HG03045 (cell line): ENCODE measurements around the gene TSPAN12.
A peak's percentile ranks its signal among the peaks of the same experiment; 100 is the strongest.
"Not testable (repeated sequence)": the region's sequence is repeated elsewhere in the genome, so short reads cannot be mapped to it uniquely, and the experiment has no call there.

ENCODE experiments used
- ATAC-seq: cut with Tn5 transposase; IDR thresholded peaks from one replicate; pipeline ENCODE4 v1.9.1; 2021; ENCODE audit warnings: mild to moderate bottlenecking, moderate library complexity; ENCODE audit not compliant: unreplicated experiment

Gene TSPAN12

DNA sequence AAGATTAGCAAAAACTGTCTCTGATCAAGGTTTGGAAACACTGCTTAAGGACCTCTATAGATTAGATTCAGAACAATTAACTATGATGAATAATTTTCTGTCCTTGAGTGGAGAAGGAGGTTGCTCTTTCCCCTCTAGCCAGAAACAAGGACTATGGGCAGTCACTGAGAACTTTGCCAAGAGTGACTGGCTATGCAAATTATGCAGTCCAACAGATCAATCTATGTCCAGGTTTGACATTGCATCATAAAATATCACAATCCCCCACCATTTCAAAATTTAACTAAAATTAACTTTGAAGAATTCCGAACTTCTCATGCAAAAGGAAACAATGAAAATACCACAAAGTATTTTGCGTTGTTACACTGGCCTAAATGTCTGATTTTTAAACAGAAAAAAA is 50.6 kb downstream of the TSPAN12 start:
- no peak for ATAC-seq

- no peak for ATAC-seq
These were observed 51.3 kb downstream of the TSPAN12 start for GRCh38 chr7:120806669-120807068.

- peak; percentile 56 for ATAC-seq
These were observed 52.1 kb downstream of the TSPAN12 start for GRCh38 chr7:120805636-120806388.

DNA sequence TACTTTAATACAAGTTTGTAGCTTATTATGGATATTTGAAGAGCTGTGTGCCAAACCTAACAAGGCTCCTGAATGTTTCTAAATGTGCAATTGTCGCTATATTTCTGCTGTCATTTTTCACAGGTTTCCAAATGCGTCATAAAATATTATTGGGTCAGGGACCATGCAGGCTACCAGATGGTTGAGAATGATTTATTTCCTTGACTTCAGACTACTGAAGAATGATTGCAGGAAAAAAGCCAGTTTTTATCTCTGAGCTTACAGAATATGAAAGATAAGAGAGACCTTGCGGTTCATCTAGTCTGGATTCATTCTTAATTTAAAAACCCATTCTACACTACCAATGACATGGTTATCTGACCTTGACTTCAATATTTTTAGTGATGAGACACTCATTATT is 55.2 kb downstream of the TSPAN12 start:
- ATAC-seq, result no peak

GRCh38 chr7:120799813-120800475 is 58.0 kb downstream of the TSPAN12 start:
- ATAC-seq, result no peak

GRCh38 chr7:120799147-120799546 is 58.8 kb downstream of the TSPAN12 start:
- no peak for ATAC-seq

DNA sequence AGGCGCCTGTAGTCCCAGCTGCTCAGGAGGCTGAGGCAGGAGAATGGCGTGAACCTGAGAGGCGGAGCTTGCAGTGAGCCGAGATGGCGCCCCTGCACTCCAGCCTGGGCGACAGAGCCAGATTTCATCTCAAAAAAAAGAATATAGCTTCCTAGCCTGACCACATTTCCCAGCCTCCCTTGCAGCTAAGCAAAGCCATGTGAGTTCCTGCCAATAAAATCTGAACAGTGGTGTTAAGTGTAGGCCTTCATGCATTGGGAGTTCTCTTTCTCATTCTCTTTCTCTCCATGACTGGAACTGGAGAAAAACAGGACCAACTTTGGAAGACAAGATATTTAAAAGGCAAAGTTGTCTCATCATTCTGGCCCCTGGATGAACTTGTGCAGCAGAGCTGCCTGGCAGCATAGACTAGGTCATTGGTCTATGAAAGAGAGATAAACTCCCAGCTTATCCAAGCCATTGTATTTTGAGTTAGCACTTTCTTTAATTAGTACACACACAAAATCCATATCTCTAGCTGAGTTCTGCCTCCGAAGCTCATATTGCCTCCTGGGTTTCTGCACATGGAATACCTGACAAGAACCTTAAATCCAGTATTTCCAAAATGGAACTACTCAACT is 60.8 kb downstream of the TSPAN12 start:
- no peak for ATAC-seq

GRCh38 chr7:120794106-120794729 is 63.7 kb downstream of the TSPAN12 start:
- ATAC-seq, result no peak

DNA sequence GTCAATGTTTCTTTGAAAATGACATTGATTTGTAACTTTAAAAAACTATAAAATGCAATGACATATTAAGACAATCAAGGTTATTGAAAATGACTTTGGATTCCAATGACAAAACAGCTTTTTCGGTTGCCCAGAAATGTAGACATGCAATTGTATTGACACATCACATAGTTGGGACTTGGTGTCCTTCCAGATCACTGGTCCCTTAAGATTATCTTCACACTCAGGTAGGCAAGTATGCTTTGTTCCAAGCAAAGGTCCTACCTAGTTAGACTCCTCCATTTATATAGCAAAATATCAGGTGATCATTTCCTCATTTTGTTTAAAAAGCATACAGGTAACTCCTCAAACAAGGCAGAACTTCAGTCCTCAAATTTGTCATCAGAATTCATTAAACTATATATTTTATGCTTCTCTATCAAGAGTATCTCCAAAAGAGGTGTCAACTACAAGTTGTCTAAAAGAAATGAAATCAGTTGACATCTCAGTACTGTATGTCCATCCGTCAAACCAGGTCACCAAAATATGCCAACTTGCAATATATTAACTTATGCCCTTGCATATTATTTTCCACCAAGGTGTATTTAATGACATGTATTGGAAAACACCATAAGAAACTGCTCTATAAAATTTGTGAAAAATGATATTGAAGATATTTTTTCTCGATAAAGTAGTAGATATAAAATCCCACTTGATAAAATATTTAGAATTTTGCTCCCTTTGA is 64.6 kb downstream of the TSPAN12 start:
- no peak for ATAC-seq

DNA sequence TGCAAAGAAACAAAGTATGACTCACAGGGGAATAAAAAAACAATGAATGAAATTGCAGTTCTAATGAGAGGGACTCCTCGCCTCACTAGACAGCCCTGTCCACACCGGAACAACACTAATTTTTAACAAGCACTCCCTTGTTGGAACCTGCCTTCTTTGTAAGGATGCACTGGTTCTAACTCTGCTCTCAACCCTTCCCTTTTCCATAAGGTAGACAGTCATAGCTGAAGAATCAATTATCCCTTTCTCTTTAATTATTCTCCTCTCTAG is 65.1 kb downstream of the TSPAN12 start:
- no peak for ATAC-seq

DNA sequence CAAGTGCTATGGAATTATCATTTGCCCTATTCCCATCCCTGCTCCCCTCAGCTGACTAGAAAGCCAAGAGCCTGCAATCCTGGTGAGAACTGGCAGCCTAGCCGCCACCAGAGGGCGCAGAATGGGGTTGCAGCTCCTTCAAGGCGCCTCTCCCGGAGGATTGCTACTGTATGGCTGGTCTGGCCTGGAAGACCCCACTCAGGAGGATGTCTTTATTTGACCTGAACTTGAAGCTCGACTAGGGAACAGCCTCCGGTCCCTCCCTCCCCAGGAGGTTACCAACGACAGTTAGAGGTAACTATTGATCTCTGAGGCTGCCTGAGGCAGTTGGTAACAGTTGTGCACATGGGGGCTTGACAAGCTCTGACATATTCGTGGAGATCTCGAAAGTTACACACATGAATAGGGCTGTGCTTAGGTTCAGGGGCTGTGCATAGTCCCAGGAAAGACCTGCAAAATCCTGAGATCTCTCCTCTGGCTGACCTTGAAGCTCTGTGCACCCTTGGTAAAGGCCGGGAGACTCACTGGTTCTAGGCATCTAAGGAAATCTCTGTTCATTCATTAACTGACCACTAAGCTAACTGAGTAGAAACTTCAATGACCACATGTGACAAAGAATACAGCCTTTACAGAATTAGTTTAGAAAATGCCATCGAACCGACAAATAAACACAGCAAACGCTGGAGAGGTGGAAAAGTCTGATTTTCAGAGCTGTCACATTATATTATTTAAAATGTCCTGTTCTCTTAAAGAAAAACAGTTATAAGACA is 65.7 kb downstream of the TSPAN12 start:
- ATAC-seq, result peak; percentile 94

GRCh38 chr7:120785095-120785494 is 72.8 kb downstream of the TSPAN12 start:
- ATAC-seq, result no peak

DNA sequence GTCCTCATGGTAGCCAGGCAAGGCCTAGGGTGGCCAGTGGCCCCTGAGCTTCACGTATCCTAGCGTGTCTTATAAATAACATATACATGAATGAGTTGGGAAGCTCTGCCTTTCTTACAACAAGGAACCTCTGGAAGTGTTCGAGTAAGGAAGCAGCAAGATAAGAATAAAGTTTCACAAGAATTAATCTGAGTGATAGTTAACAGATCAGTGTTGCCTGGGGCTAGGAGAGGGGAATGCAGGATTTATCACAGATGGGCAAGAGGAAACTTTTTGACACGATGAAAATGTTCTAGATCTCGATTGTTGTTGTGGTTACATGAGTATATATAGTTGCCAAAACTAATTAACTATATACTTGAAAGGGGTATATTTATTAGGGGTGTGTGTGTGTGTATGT is 74.2 kb downstream of the TSPAN12 start:
- no peak for ATAC-seq

- ATAC-seq, result no peak
These were observed 74.7 kb downstream of the TSPAN12 start for GRCh38 chr7:120783273-120783672.

GRCh38 chr7:120781924-120782323 is 76.0 kb downstream of the TSPAN12 start:
- ATAC-seq, result not testable (repeated sequence)

DNA sequence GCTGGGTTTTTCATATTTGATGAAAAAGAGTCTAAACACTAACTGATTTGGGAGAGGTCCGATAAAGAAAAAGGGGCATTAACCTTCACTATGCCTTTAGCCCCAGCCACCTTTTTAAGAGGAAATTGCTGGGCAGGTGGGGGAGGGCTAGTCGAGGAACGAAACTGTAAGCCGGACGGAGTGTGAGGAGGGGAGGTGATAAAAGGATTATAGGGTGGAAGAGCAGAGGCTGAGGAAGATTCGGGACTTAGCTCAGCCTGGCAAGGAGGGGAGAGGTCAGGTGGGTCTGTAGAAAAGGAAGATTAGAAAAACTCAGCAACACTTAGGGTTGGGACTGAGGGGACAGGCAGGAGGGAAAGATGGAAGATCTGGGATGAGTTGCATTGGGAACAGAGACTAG is 77.0 kb downstream of the TSPAN12 start:
- ATAC-seq, result no peak

DNA sequence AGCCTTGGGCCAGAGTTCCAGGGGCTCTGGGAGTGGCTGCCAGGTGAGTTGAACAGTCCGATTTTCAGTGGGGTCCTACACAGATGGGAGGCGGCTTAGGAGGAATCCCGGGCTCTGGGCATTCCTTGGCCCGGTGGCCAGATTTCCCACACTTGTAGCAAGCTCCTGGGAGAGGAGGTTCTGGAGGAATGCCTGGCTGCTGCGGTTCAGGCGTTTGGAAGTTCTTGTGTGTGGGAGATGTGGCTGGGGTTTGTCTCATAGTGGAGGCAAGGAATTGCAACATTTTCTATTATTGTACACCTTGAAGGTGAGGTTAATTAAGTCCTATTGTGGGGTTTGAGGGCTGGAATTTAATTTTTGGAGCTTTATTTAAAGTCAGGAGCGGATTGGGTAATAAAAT is 77.5 kb downstream of the TSPAN12 start:
- ATAC-seq, result not testable (repeated sequence)

- not testable (repeated sequence) for ATAC-seq
These were observed 78.9 kb downstream of the TSPAN12 start for GRCh38 chr7:120779078-120779477.

DNA sequence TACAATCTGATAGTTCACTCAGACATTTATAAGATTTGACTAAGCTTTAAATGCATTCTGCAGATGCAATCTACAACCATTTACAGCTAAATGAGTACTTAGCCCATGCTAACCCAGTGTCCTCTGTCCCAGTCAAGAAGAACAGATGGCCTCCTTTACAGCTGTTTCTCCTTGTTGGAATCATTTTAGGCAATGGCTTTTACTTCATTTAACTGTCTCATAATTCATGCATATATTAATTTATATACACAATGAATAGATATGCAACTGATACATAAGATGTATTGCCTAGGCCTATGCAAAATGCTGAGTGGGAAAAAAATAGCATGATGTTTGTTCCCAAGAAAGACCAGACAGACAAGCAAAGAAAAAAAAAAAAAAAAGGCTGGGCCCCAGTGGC is 82.2 kb downstream of the TSPAN12 start:
- ATAC-seq, result no peak

DNA sequence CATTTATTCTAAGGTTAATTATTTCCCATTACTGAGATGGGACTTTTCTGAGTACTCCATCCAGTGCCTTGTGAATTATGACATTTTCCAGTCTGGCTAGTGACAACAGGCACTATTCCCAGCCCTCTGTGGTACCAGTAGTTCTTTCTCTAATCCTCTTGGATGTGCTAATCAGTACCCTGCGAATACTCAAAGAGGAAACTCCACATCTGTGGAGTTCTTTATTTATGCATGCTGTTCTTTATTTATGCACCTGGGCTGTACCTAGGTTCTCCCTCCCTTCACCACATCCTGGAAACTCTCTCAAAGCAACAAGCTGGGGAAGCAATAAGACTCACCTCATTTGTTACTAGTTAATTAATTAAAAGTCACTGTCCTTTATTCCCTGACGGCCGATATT is 83.5 kb downstream of the TSPAN12 start:
- ATAC-seq, result no peak

DNA sequence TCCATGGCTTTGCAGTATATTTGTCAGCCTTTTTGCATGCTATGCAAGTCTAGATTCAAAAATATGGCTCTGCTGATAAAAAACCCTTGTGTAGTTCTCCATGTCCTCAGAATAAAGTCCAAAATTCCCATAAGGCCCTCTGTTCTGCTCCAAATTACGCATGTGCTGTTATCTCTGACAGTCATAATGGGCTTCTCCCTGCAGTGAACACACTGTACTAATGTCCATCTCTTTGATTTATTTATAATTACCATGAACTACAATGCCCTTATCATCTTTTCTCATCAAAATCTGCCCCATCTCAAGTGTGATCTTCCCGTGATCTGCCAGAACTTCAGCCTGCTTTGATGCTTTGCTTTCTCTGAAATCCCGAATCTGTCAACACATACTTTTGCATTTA is 87.7 kb downstream of the TSPAN12 start:
- ATAC-seq, result no peak
